GM18907 (cell line): ENCODE data around the gene CASP10.
A peak's percentile ranks its signal among the peaks of the same experiment; 100 is the strongest.
"Not testable (repeated sequence)": the region's sequence is repeated elsewhere in the genome, so short reads cannot be mapped to it uniquely, and the experiment has no call there.

Experiments used
- ATAC-seq: cut with Tn5 transposase; IDR thresholded peaks from one replicate; pipeline ENCODE4 v1.9.1; 2021; ENCODE audit warnings: mild to moderate bottlenecking, moderate library complexity; ENCODE audit not compliant: unreplicated experiment

CASP10 gene

DNA sequence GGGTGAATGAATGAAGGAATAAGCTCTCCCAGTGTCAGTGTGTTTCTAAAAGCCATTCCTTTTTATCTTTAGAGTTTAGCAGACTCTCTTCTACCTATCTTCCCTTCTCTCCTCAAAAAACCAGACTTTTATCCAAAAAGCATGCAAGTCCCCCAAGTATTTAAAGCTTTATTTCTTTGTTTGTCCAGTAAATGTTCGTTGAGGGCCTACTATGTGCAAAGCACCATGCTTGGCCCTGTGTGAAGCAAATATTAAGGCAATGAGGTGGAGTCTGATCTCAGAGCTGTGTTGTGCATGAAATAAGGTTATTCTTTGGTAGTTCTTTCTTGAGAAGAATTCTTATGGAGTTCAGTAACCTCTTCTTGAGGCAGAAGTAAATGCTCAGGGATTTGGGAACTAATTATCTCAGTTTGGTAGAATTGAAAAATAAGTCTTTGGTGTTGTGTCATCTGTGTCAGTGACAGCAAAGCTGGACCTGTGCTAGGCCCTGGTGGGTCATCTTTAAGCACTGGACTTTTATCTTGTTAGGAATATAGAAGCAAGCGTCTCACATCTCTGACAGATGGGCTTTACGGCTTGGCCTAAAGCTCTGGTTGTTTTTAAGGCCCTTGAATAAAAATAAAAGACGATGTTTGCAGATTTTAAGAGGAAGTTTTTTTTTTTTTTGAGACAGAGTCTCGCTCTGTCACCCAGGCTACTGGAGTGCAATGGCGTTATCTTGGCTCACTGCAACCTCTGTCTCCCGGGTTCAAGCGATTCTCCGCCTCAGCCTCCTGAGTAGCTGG is 28.1 kb upstream of the CASP10 start:
- ATAC-seq, result no peak

DNA sequence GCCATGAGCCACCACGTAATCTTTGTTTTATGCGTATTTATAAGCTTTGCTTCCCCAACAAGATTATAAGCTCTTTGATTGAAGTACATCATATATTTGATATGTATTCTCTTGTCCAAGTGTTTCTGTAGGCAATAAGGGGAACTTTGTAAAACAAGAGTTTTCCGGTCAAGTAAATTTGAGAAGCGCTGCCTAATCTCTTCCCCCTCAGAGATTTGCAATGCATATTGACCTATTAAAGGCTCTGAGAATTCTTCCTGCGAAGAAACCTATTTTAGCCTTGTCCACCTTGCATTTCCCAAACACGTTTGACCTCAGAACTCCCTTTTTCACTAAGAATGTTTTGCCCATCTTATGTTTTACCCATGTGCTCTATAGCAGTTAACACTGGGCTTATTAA is 26.9 kb upstream of the CASP10 start:
- no peak for ATAC-seq

DNA sequence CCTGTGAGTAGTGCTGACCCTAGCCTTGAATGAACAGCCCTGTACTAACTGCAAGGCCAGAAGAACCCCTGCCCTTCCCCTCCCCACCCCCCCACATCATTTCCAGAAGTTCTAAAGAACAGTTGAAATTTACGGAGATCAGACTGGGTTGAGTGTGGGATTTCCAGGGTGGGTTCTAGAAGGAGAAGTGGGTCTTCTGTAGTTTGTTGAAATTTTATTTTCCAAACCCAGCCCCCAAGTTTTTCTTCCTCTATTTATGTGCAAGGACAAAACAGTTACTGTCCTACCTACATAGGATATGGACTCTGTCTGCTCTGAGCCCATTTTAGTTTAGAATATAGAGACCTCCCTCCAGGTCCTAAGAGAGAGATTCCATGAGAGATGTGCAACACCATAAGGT is 26.3 kb upstream of the CASP10 start:
- no peak for ATAC-seq

DNA sequence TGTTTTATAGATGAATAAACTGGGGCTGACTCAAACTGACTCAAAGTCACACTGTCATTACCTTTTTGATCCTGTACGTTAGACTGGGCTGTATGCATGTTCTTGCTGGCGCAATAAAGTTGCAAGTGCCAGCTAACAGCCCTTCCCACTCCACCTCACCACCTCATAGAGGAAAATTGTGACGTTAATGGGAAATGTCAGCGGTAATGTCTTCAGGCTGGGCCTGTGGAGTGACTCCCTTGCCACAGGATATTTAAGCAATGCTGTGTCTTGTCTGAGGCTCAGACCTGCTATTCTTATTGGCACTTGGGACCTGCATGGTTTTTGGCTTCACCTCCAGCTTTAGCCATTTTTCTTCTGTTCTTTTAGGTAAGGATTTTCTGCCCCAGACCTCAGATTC is 25.2 kb upstream of the CASP10 start:
- ATAC-seq, result peak; percentile 23

DNA sequence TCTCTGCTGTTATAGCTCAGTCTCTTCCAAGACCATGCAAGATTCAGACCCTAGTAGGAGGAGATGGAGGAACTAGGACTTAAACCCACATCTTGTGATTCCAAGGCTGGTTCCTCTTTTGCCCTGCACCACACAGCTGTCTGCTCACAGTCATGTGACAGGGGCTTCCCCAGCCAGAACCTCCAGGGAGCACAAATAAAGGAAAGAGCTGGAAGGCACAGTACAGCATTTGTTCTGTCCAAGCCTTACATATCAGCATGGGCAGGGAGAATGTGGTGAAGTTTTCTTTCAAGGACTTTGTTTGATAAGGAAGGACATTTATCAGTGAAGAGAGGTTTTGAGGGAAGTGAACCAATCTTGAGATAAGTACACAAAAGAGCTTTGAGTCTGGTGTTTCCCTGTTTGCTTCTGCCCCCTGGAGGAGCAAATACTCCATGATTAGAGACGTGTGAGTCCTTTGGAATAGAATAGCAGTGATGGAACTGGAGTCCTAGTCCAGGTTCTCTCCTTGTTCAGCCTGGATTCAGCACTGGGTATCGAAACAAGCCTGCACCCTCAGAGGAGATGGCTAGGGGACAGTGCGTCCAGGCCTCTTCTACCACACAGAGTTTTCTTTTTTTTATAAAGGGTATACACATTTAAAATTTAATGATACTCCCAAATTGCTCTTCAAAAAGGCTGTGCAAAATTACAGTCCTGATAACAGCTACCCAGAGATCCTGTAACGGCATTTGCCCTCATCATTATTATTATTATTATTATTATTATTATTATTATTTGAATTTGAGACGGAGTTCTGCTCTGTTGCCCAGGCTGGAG is 24.6 kb upstream of the CASP10 start:
- ATAC-seq, result peak; percentile 92

DNA sequence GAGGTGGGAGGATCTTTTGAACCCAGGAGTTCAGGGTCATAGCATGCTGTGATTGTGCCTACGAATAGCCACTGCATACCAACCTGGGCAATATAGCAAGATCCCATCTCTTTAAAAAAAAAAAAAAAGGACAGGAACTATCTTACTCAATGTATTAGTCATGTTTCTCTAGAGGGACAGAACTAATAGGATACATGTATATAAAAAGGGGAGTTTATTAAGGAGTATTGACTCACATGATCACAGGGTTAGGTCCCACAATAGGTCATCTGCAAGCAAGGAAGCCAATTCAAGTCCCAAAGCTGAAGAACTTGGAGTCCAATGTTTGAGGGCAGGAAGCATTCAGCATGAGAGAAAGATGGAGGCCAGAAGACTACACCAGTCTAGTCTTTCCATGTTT is 18.8 kb upstream of the CASP10 start:
- no peak for ATAC-seq

DNA sequence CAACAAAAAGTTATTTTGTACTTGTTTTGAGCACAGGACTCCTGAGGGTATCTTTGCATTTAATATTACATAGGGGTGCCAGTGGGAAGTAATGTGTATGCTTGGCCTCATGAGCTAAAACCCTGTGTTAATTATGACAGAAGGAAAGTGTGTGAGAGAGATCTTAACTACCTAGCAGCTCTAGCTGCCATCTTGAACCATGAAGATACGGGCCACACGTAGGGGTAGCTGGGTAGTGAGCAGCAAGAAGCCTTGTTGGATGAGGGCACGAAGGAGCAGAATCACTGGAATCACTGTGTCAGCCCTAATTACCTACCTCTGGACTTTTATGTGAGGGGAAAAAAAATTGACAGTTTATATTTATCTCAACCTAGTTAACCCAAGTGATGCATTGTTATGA is 15.4 kb upstream of the CASP10 start:
- no peak for ATAC-seq

DNA sequence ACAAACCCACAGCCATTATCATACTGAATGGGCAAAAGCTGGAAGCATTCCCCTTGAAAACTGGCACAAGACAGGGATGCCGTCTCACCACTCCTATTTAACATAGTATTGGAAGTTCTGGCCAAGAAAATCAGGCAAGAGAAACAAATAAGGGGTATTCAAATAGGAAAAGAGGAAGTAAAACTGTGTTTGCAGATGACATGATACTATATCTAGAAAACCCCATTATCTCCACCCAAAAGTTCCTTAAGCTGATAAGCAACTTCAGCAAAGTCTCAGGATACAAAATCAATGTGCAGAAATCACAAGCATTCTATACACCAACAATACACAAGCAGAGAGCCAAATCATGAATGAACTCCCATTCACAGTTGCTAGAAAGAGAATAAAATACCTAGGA is 14.4 kb upstream of the CASP10 start:
- ATAC-seq, result not testable (repeated sequence)

DNA sequence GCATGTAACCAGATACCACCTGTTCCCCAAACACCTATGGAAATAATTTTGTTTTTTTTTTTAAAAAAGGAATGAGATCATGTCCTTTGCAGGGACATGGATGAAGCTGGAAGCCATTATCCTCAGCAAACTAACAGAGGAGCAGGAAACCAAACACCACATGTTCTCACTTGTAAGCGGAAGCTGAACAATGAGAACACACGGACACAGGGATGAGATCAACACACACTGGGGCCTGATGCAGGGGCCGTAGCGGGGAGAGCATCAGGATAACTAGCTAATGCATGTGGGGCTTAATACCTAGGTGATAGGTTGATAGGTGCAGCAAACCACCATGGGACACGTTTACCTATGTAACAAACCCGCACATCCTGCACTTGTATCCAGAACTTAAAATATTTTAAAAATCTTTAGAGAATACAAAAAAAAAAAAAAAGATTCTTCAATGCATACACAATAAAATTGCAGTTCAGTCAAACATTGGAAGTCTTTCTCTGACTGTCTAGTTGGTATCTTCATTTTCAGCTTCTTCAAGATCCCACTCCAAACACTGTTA is 11.6 kb upstream of the CASP10 start:
- ATAC-seq, result no peak

DNA sequence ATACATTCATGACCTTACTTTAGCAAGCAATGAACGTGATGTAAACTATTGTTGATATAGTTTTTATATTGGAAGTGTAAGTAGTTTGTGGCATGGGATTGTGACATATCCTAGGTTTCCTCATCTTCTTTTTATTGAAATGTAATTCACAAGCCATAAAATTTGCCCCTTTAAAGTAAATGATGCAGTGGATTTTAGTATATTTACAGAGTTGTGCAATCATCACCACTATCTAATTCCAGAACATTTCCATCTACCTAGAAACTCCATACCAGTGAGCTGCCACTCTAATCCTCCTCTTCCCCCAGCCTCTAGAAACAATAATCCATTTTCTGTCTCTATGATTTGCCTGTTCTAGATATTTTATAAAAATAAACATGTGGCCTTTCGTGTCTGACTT is 10.7 kb upstream of the CASP10 start:
- ATAC-seq, result no peak

DNA sequence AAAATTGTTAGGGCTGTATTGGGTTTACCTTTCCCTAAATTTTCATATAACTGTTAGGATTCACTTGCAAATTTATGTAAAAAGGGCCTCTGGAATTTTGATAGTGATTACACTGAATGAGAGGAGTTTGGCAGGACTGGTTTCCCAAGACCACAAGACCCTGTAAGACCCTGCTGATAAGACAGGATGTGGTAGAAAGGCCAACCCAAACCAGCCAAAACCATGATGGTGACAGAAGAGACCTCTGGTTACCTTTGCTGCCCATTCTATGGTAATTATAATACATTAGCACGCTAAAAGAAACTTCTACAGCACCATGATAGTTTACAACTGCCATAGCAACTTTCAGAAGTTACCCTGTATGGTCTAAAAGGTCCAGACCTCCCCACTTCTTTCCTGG is 8.3 kb upstream of the CASP10 start:
- no peak for ATAC-seq

DNA sequence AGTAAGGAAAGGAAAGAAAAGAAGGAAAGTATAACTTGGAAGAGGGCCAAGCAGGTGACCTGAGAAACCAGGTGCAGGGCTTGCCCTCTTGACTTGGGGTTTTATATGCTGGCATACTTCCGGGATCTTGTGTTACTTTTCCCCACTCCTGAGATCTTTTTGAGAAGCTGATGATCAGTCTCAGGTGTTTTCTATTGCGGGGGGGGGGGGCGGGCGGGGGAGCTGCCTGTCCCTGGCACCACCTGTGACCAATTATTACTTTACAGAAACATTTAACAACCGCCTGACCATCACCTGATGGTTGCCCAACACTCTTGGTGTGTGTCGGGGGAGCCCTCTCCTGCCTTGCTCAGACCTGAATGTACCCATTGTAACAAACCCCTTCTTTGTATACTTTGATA is 6.9 kb upstream of the CASP10 start:
- ATAC-seq, result no peak

DNA sequence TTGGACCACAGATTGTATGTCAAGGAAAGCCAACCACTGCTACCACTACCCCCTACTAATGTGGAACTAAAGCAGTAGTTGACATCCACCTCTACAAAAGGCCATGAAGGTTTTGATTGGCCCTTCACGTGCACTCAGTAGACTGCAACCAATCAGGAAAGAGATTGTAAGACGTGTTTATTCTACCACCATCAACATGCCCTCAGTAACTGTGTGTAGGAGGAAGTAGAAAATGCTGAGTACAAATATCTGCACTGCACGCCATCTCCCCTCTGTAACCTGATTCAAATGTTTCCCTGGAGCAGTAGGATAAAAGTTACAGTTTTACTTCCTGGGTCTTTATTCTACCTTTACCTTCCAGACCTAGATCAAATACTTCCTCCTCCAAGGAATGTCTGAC is 2.9 kb upstream of the CASP10 start:
- no peak for ATAC-seq

DNA sequence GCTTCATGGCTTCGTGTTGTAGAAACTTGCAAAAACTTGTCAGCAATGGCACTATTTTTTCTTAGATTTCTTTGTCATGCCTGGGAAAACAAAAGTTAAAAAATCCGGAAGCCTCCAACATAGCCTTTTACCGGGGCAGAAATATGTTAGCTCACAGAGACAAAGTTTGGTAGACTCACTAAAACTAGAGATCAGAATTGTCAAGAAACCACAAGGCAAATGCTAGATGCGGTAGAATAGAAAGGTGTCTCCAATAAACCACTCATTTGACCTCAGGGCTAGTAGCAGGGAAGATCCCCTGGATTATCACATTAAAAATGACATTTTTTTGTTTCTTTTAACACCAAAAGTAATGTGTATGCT is 405 bp downstream of the CASP10 start:
- no peak for ATAC-seq

DNA sequence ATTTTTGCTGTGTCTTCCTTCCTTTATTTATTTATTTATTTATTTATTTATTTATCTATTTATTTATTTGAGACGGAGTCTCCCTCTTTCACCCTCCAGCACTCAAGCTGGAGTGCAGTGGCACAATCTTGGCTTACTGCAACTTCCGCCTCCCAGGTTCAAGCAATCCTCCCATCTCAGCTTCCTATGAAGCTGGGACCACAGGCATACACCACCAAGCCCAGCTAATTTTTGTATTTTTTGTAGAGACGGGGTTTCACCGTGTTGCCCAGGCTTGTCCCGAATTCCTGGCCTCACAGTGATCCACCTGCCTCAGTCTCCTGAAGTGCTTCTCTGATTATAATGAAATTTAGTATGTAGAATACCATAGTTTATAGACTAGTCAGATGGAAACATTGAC is 894 bp downstream of the CASP10 start:
- ATAC-seq, result not testable (repeated sequence)

DNA sequence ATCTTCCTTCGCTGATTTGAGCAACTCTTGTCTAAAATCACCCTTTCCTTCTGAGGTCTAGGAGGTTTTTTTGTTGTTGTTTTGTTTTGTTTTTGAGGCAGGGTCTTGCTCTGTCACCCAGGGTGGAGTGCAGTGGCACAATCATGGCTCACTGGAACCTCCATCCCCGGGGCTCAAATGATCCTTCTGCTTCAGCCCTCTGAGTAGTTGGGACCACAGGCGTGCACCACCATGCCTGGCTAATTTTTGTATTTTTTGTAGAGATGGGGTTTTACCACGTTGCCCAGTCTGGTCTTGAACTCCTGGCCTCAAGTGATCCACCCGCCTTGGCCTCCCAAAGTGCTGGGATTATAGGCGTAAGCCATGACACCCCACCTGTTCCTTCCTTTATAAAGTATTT is 1.3 kb downstream of the CASP10 start:
- ATAC-seq, result not testable (repeated sequence)

DNA sequence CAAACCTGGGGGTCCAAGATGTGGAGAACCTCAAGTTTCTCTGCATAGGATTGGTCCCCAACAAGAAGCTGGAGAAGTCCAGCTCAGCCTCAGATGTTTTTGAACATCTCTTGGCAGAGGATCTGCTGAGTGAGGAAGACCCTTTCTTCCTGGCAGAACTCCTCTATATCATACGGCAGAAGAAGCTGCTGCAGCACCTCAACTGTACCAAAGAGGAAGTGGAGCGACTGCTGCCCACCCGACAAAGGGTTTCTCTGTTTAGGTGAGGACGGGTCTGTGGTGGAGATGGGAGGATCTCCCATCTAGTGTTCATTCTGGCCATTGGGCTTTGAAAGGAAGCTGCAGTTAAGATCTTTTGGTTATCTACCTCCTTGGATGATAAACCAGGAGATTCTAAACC is 2.9 kb downstream of the CASP10 start:
- ATAC-seq, result no peak

DNA sequence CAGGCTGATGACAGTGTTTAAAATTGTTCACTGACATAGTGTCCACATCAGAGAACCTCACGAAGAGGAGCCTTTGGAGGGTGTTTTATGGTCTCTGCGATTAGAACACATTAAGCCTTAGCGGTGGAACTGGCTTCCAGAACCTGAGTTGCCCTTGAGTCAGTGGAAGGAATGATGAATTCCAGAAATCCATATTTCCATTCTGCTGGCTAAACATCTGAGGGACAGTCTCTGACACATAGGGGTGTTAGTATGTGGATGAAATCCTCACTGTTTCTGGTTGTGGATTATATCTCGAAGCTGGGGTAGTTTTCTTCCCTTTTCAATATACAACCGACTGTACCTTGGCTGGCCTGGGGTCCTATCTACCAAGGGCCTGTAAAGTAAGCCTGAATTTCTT is 4.0 kb downstream of the CASP10 start:
- ATAC-seq, result no peak

DNA sequence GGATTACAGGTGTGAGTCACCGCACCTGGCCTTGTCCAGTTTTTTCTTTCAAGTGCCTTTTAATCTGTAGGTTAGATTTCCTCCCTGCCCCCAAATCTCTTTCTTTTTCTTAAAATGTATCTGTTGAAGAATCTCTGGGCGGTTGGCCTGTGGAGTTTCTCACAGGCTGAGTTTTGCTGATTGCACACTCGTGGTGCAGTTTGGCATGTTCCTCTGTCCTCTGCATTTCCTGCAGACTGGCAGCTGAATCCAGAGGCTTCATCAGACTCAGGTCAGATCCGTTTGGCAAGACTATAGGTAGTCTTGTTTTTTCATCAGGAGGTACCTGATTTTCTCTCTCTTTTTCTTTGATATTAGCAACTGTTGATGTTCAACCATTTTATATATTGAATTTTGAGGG is 5.5 kb downstream of the CASP10 start:
- no peak for ATAC-seq

DNA sequence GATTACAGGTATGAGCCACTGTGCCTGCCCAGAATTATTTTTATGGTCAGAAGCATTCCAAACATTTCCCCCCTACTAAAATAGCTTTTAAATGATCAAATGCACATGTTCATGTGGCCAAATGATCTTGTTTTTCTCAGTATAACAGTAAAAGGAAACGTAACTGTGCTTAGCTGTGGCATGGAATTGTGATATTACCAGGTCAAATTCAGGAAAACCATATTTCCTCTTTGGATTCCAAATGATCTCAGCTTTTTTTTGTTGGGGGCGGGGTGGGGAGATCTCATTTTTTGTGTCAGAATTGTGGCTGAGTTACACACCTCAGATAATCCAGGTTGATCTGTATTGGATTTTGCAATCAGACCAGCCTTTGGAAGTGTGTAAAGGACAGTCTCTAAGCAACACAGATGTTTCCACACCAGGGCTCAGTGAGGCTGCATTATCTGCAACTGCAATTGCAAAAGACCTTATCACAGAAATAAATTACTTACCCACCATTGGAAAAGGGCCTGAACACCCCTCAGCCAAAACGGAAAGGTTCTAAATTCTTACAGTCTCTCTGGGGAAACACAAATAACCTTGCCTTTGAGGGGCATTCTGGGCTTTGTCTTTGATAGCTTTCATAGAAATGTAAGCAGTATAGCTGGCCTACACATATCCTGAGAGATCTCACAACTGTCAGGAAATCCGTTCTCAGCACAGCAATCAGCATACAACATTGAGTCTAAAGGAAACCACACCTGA is 8.4 kb downstream of the CASP10 start:
- no peak for ATAC-seq

DNA sequence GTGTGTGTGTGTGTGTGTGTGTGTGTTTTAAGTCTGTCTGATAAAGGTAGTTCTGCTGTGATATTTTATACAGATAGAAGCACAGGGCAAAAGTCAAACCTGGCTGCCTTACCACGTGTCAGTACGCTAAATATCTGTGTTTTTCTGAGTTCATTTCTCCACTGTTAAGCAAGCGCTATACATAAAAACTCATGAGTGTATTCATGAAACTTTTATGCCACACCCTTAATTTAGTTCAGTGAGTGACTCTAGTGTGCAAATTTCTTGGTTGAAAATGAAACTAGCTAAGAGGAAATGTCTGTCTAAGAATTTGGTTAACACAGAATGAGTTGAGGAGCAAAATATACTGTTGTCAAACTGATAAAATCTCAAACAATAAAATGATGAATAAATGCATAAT is 11.2 kb downstream of the CASP10 start:
- ATAC-seq, result peak; percentile 90
